HG03095 (cell line): Measurements from ENCODE around the gene KDSR.
A peak's percentile ranks its signal among the peaks of the same experiment; 100 is the strongest.

Experiments used
- ATAC-seq: cut with Tn5 transposase; IDR thresholded peaks from one replicate; pipeline ENCODE4 v1.9.1; 2021; ENCODE audit warnings: moderate library complexity; ENCODE audit not compliant: unreplicated experiment

The KDSR gene

GRCh38 chr18:63367053-63367953 lies at the start of gene KDSR:
TSS of gene KDSR (minus strand) at chr18:63367206. CDS start at chr18:63367118, 88 bp downstream.
- ATAC-seq: peak; percentile 89

GRCh38 chr18:63412953-63413352 lies 45.9 kb upstream of the KDSR start:
- no peak for ATAC-seq

- no peak for ATAC-seq
These were observed 43.8 kb upstream of the KDSR start for GRCh38 chr18:63410792-63411191.

GRCh38 chr18:63409301-63409700 lies 42.3 kb upstream of the KDSR start:
- no peak for ATAC-seq

- ATAC-seq: no peak
These were observed 40.7 kb upstream of the KDSR start for GRCh38 chr18:63407734-63408133.

- no peak for ATAC-seq
These were observed 39.0 kb upstream of the KDSR start for GRCh38 chr18:63405986-63406385.

- ATAC-seq: no peak
These were observed 35.5 kb upstream of the KDSR start for GRCh38 chr18:63402246-63403162.

- no peak for ATAC-seq
These were observed 32.3 kb upstream of the KDSR start for GRCh38 chr18:63399300-63399699.

GRCh38 chr18:63397349-63397748 lies 30.3 kb upstream of the KDSR start:
- no peak for ATAC-seq

GRCh38 chr18:63395503-63395902 lies 28.5 kb upstream of the KDSR start:
- ATAC-seq: no peak

GRCh38 chr18:63394954-63395353 lies 27.9 kb upstream of the KDSR start:
- no peak for ATAC-seq

GRCh38 chr18:63387861-63388260 lies 20.9 kb upstream of the KDSR start:
- ATAC-seq: no peak

GRCh38 chr18:63382843-63383242 lies 15.8 kb upstream of the KDSR start:
- no peak for ATAC-seq

- no peak for ATAC-seq
These were observed 12.6 kb upstream of the KDSR start for GRCh38 chr18:63379639-63379962.

GRCh38 chr18:63378919-63379638 lies 12.1 kb upstream of the KDSR start:
- no peak for ATAC-seq

GRCh38 chr18:63377275-63377980 lies 10.4 kb upstream of the KDSR start:
- ATAC-seq: no peak

- ATAC-seq: no peak
These were observed 9.5 kb upstream of the KDSR start for GRCh38 chr18:63376538-63376937.

- no peak for ATAC-seq
These were observed 7.5 kb upstream of the KDSR start for GRCh38 chr18:63374540-63374939.

GRCh38 chr18:63373161-63373560 lies 6.2 kb upstream of the KDSR start:
- ATAC-seq: no peak

- ATAC-seq: no peak
These were observed 1.6 kb upstream of the KDSR start for GRCh38 chr18:63368611-63369010.
